Neural cell (in vitro differentiated cells): Measurements from ENCODE around the gene RFC3. TPM values are rescaled to one million over a fixed set of nuclear protein-coding genes. Genes with fewer than 3 reads are reported as not detected.

Experiments
- H2AFZ ChIP-seq: fragments of 200-600, 300-800 bp; sonication (generic), shearing (Covaris generic); 2 replicates; pipeline ENCODE4 v1.6.0; 2014; ENCODE audit warnings: low read depth, mild to moderate bottlenecking, antibody characterized with exemption, low read length, moderate library complexity
- H3F3A ChIP-seq: fragments of 200-600 bp; shearing (Covaris generic); 2 replicates; pipeline ENCODE4 v1.6.1; 2016; ENCODE audit warnings: mild to moderate bottlenecking, moderate library complexity, mixed read lengths, antibody characterized with exemption, low read length; ENCODE audit not compliant: insufficient read depth, poor library complexity, severe bottlenecking
- H3K27ac ChIP-seq: fragments of 200-600, 300-800 bp; sonication (generic), shearing (Covaris generic); 2 replicates; pipeline ENCODE4 v1.5.1; 2014; ENCODE audit warnings: mild to moderate bottlenecking, low read length, moderate library complexity
- H3K27me3 ChIP-seq: fragments of 300-800, 200-600 bp; sonication (generic), shearing (Covaris generic); 2 replicates; pipeline ENCODE4 v1.6.0; 2014; ENCODE audit warnings: mild to moderate bottlenecking, low read depth, low read length, moderate library complexity; ENCODE audit not compliant: insufficient read depth
- H3K36me3 ChIP-seq: fragments of 300-800, 200-600 bp; sonication (generic), shearing (Covaris generic); 2 replicates; pipeline ENCODE4 v1.5.1; 2014; ENCODE audit warnings: mild to moderate bottlenecking, antibody characterized with exemption, low read length, moderate library complexity; ENCODE audit not compliant: insufficient read depth
- H3K4me2 ChIP-seq: fragments of 300-800, 200-600 bp; sonication (generic), shearing (Covaris generic); 2 replicates; pipeline ENCODE4 v1.6.0; 2014; ENCODE audit warnings: mild to moderate bottlenecking, low read length
- H3K4me3 ChIP-seq: fragments of 300-800, 200-600 bp; sonication (generic), shearing (Covaris generic); 2 replicates; pipeline ENCODE4 v1.5.1; 2014; ENCODE audit warnings: mild to moderate bottlenecking, low read length, moderate library complexity
- H3K79me2 ChIP-seq: fragments of 200-600 bp; shearing (Covaris generic); replicated peaks from 2 replicates; pipeline ENCODE4 v1.6.0; 2014; ENCODE audit warnings: mild to moderate bottlenecking, low read length, moderate library complexity; ENCODE audit not compliant: insufficient read depth
- H3K9ac ChIP-seq: fragments of 300-800, 200-600 bp; sonication (generic), shearing (Covaris generic); 2 replicates; pipeline ENCODE4 v1.6.1; 2016; ENCODE audit warnings: mild to moderate bottlenecking, low read length, mixed read lengths
- H3K9me2 ChIP-seq: fragments of 200-600 bp; shearing (Covaris generic); 2 replicates; pipeline ENCODE4 v1.6.1; 2016; ENCODE audit warnings: mild to moderate bottlenecking, low read length, mixed read lengths; ENCODE audit not compliant: insufficient read depth
- H3K9me3 ChIP-seq: fragments of 200-600, 300-800 bp; sonication (generic), shearing (Covaris generic); 2 replicates; pipeline ENCODE4 v1.6.1; 2016; ENCODE audit warnings: mild to moderate bottlenecking, mixed run types, low read length, moderate library complexity, mixed read lengths
- H4K20me1 ChIP-seq: fragments of 200-600 bp; shearing (Covaris generic); 2 replicates; pipeline ENCODE4 v1.6.1; 2016; ENCODE audit warnings: mild to moderate bottlenecking, mixed run types; ENCODE audit not compliant: insufficient read depth
- CTCF ChIP-seq: fragments of 450-650 bp; IDR thresholded peaks from 2 replicates; pipeline ENCODE4 v1.5.1; 2014; ENCODE audit warnings: antibody characterized with exemption, mild to moderate bottlenecking, moderate library complexity; ENCODE audit not compliant: poor library complexity, severe bottlenecking
- EP300 ChIP-seq: fragments of 450-650 bp; conservative IDR thresholded peaks from 2 replicates; pipeline ENCODE4 v1.6.1; 2014; ENCODE audit warnings: antibody characterized with exemption, mild to moderate bottlenecking, moderate library complexity; ENCODE audit not compliant: poor library complexity, severe bottlenecking
- EZH2 ChIP-seq: fragments of 200-600, 300-800 bp; shearing (Covaris generic), sonication (generic); IDR thresholded peaks from 2 replicates; pipeline ENCODE4 v1.6.1; 2014; ENCODE audit warnings: antibody characterized with exemption, low read length, borderline replicate concordance, mild to moderate bottlenecking; ENCODE audit not compliant: insufficient read depth, poor library complexity, severe bottlenecking
- MXI1 ChIP-seq: fragments of 450-650 bp; conservative IDR thresholded peaks from 2 replicates; pipeline ENCODE4 v1.6.1; 2014; ENCODE audit warnings: antibody characterized with exemption, mild to moderate bottlenecking; ENCODE audit not compliant: poor library complexity, severe bottlenecking
- POLR2AphosphoS5 ChIP-seq: IDR thresholded peaks from 2 replicates; pipeline ENCODE4 v1.6.1; 2012
- RAD21 ChIP-seq: fragments of 450-650 bp; conservative IDR thresholded peaks from 2 replicates; pipeline ENCODE4 v1.6.1; 2014; ENCODE audit warnings: antibody characterized with exemption, mild to moderate bottlenecking, moderate library complexity
- REST ChIP-seq: IDR thresholded peaks from 2 replicates; pipeline ENCODE4 v1.6.1; 2012; ENCODE audit warnings: borderline replicate concordance
- SMC3 ChIP-seq: fragments of 450-650 bp; conservative IDR thresholded peaks from 2 replicates; pipeline ENCODE4 v1.6.1; 2014; ENCODE audit warnings: antibody characterized with exemption, mild to moderate bottlenecking, moderate library complexity; ENCODE audit not compliant: poor library complexity
- TAF1 ChIP-seq: IDR thresholded peaks from 2 replicates; pipeline ENCODE4 v1.6.1; 2012; ENCODE audit warnings: low read depth
- polyA plus RNA-seq: library from polyadenylated mRNA; depleted of rRNA; stranded (reverse); fragments of >200 nt; gene quantifications from 2 replicates; pipeline ENCODE4 v1.2.3, GENCODE V29; 2014

RFC3 gene
- polyA plus RNA-seq, 1 donor from 2014 or later: 13.8 TPM

- no peak overlapping the region for H3K4me3 ChIP-seq
- no peaks in the 10 kb centered on the region for H3K79me2 ChIP-seq
- no peaks in the 10 kb centered on the region for H3K9me2 ChIP-seq
- H3K27me3 ChIP-seq: no peaks in the 10 kb centered on the region
- no peak overlapping the region for H3K9ac ChIP-seq
- H3F3A ChIP-seq: no peaks in the 10 kb centered on the region
- no peak for TF ChIP-seq EZH2
- no peak for TF ChIP-seq REST
- TF ChIP-seq RAD21: no peak
- TF ChIP-seq CTCF: no peak
- TF ChIP-seq POLR2AphosphoS5: no peak
- no peak for TF ChIP-seq EP300
- no peak for TF ChIP-seq SMC3
- no peak for TF ChIP-seq MXI1
- no peak for TF ChIP-seq TAF1
- no peak overlapping the region for H3K4me2 ChIP-seq
- H4K20me1 ChIP-seq: no peaks in the 10 kb centered on the region
- no peak overlapping the region for H2AFZ ChIP-seq
- no peaks in the 10 kb centered on the region for H3K36me3 ChIP-seq
- H3K27ac ChIP-seq: no peak overlapping the region
- H3K9me3 ChIP-seq: no peaks in the 10 kb centered on the region
Measured at GRCh38 chr13:33876716-33877394, 58.9 kb downstream of the RFC3 start.

- Histone ChIP-seq H3K4me2 (no peak overlapping the region), H2AFZ (no peak overlapping the region), H3K9ac (no peak overlapping the region), H3K4me3 (no peak overlapping the region), H3K36me3 (no peaks in the 10 kb centered on the region), H3K9me3 (no peaks in the 10 kb centered on the region), H4K20me1 (no peaks in the 10 kb centered on the region), H3K27me3 (no peaks in the 10 kb centered on the region), H3K27ac (no peak overlapping the region), H3K9me2 (no peaks in the 10 kb centered on the region), H3K79me2 (no peaks in the 10 kb centered on the region), H3F3A (no peaks in the 10 kb centered on the region)
- TF ChIP-seq MXI1 (no peak), REST (no peak), EP300 (no peak), RAD21 (no peak)
Measured at GRCh38 chr13:33879118-33879517, 61.2 kb downstream of the RFC3 start.
